HCT116 (cell line): ENCODE results near the gene LEKR1. TPM values are rescaled to one million over a fixed set of nuclear protein-coding genes. Genes with fewer than 3 reads are reported as not detected.

Source experiments
- ATAC-seq: fragments of 200-7000 bp; cut with Tn5 transposase; 2 replicates; pipeline ENCODE4 v1.9.1; 2020; ENCODE audit warnings: mild to moderate bottlenecking, moderate library complexity
- BruUV-seq: library from RNA; stranded (reverse); fragments of 400-500 nt; replicated peaks from 2 replicates; lab custom pipeline; 2021; lab: Mats Ljungman, UMichigan
- CTCF ChIA-PET: fragments of 300-600 bp; sonication (Branson Sonifier 250); formaldehyde crosslinking; loops from one replicate; lab custom pipeline; 2021; ENCODE audit warnings: antibody characterized with exemption; lab: Charles Lee
- POLR2A ChIA-PET: fragments of 300-600, 350-600 bp; sonication (Branson Sonifier 250); formaldehyde crosslinking; loops from one replicate; lab custom pipeline; 2021; ENCODE audit warnings: antibody characterized with exemption; lab: Charles Lee
- RAD21 ChIA-PET, 2 experiments: fragments of 300-600 bp; sonication (Branson Sonifier 250); formaldehyde crosslinking; loops; one replicate each; lab custom pipeline; 2023; ENCODE audit warnings: low total read pairs in 2 of 2; ENCODE audit not compliant: uncharacterized antibody in 2 of 2, unreplicated experiment in 2 of 2, low non-redundant PET in 1 of 2; lab: Charles Lee
- DNase-seq: peaks from one replicate; pipeline ENCODE4 v3.0.0-alpha.2; 2010; ENCODE audit warnings: low read depth, low spot score
- H2AFZ ChIP-seq: fragments of 200-600 bp; shearing (Covaris generic), sonication (generic); 2 replicates; pipeline ENCODE4 v1.6.1; 2017; ENCODE audit warnings: low read depth, mixed run types, mixed read lengths, antibody characterized with exemption, low read length; ENCODE audit not compliant: poor library complexity, severe bottlenecking
- H3K27ac ChIP-seq: 2 replicates; pipeline ENCODE4 v1.5.1; 2012; ENCODE audit warnings: low read depth, low read length
- H3K27me3 ChIP-seq: fragments of 200-600 bp; sonication (generic); 2 replicates; pipeline ENCODE4 v1.6.1; 2016; ENCODE audit warnings: mixed run types, low read length, mixed read lengths; ENCODE audit not compliant: insufficient read depth
- H3K36me3 ChIP-seq, 2 experiments: fragments of 200-500 bp in 1 of 2; fragments of 200-600 bp in 1 of 2; sonication (Bioruptor generic) in 1 of 2; sonication (generic) in 1 of 2; 2 replicates each; pipeline versions ENCODE4 v1.5.1 to v1.6.1; 2014 to 2016; ENCODE audit warnings: low read length in 2 of 2, inconsistent platforms in 1 of 2, mixed read lengths in 1 of 2, mixed run types in 1 of 2; ENCODE audit not compliant: insufficient read depth in 2 of 2, control insufficient read depth in 1 of 2
- H3K4me1 ChIP-seq, 2 experiments: fragments of 200-600 bp in 1 of 2; sonication (generic) in 1 of 2; 2 replicates each; pipeline versions ENCODE4 v1.5.1 to v1.6.1; 2012 to 2017; ENCODE audit warnings: low read length in 2 of 2, inconsistent platforms in 1 of 2, mild to moderate bottlenecking in 1 of 2, mixed read lengths in 1 of 2, mixed run types in 1 of 2, moderate library complexity in 1 of 2; ENCODE audit not compliant: insufficient read depth in 2 of 2, control insufficient read depth in 1 of 2
- H3K4me2 ChIP-seq: fragments of 200-600 bp; sonication (generic); 2 replicates; pipeline ENCODE4 v1.6.1; 2017; ENCODE audit warnings: mixed run types, low read length, mixed read lengths
- H3K4me3 ChIP-seq, 2 experiments: fragments of 200-600 bp in 1 of 2; sonication (generic) in 1 of 2; replicated peaks in 1 of 2; 2 replicates each; pipeline ENCODE4 v1.5.1; 2011 to 2016; ENCODE audit warnings: low read length in 2 of 2, control low read depth in 1 of 2, low read depth in 1 of 2, mild to moderate bottlenecking in 1 of 2, mixed read lengths in 1 of 2, mixed run types in 1 of 2
- H3K79me2 ChIP-seq: fragments of 200-600 bp; sonication (generic); 2 replicates; pipeline ENCODE4 v1.6.1; 2017; ENCODE audit warnings: mild to moderate bottlenecking, mixed run types, low read length, moderate library complexity, mixed read lengths; ENCODE audit not compliant: insufficient read depth
- H3K9ac ChIP-seq: fragments of 200-600 bp; sonication (generic); 2 replicates; pipeline ENCODE4 v1.6.1; 2016; ENCODE audit warnings: low read length, mixed read lengths
- H3K9me2 ChIP-seq: fragments of 200-600 bp; sonication (generic), shearing (Covaris generic); 2 replicates; pipeline ENCODE4 v1.6.1; 2017; ENCODE audit warnings: mixed run types, mild to moderate bottlenecking, moderate library complexity; ENCODE audit not compliant: insufficient read depth
- H3K9me3 ChIP-seq, 2 experiments: fragments of 200-500 bp in 1 of 2; fragments of 200-600 bp in 1 of 2; sonication (Bioruptor generic) in 1 of 2; sonication (generic) in 1 of 2; 2 replicates each; pipeline ENCODE4 v1.6.1; 2014 to 2017; ENCODE audit warnings: low read length in 2 of 2, mixed read lengths in 2 of 2, inconsistent platforms in 1 of 2, low read depth in 1 of 2, mild to moderate bottlenecking in 1 of 2, mixed run types in 1 of 2, moderate library complexity in 1 of 2; ENCODE audit not compliant: control insufficient read depth in 1 of 2, insufficient read depth in 1 of 2
- H4K20me1 ChIP-seq: fragments of 200-600 bp; sonication (generic), shearing (Covaris generic); 2 replicates; pipeline ENCODE4 v1.6.1; 2017; ENCODE audit warnings: mixed run types, mild to moderate bottlenecking, moderate library complexity; ENCODE audit not compliant: insufficient read depth
- CBX3 ChIP-seq: IDR thresholded peaks from 2 replicates; pipeline ENCODE4 v1.6.1; 2012; ENCODE audit warnings: low read depth
- EGR1 ChIP-seq: IDR thresholded peaks from 2 replicates; pipeline ENCODE4 v1.6.1; 2012; ENCODE audit warnings: low read depth
- EZH2 ChIP-seq: fragments of 200-600 bp; sonication (generic); IDR thresholded peaks from 2 replicates; pipeline ENCODE4 v1.6.1; 2017; ENCODE audit warnings: antibody characterized with exemption, mixed run types
- FOSL1 ChIP-seq: IDR thresholded peaks from 2 replicates; pipeline ENCODE4 v1.6.1; 2012; ENCODE audit warnings: low read depth
- JUND ChIP-seq: IDR thresholded peaks from 2 replicates; pipeline ENCODE4 v1.6.1; 2012
- POLR2A ChIP-seq: IDR thresholded peaks from 2 replicates; pipeline ENCODE4 v1.7.0; 2011; ENCODE audit warnings: borderline replicate concordance; ENCODE audit not compliant: insufficient read depth, insufficient read length; ENCODE audit errors: extremely low read depth
- POLR2AphosphoS5 ChIP-seq: IDR thresholded peaks from 2 replicates; pipeline ENCODE4 v1.6.1; 2011; ENCODE audit warnings: mild to moderate bottlenecking, low read depth, low read length, moderate library complexity
- RAD21 ChIP-seq: IDR thresholded peaks from 2 replicates; pipeline ENCODE4 v1.6.1; 2012; ENCODE audit warnings: low read depth, mild to moderate bottlenecking
- SIN3A ChIP-seq: IDR thresholded peaks from 2 replicates; pipeline ENCODE4 v1.6.1; 2012; ENCODE audit warnings: low read depth
- SRF ChIP-seq: IDR thresholded peaks from 2 replicates; pipeline ENCODE4 v1.6.1; 2012; ENCODE audit warnings: low read depth
- TCF7L2 ChIP-seq: IDR thresholded peaks from 2 replicates; pipeline ENCODE4 v1.7.0; 2011; ENCODE audit warnings: borderline replicate concordance, inconsistent platforms; ENCODE audit not compliant: insufficient read depth, insufficient read length; ENCODE audit errors: extremely low read depth
- YY1 ChIP-seq: IDR thresholded peaks from 2 replicates; pipeline ENCODE4 v1.6.1; 2011; ENCODE audit warnings: low read length, low read depth, moderate library complexity, mild to moderate bottlenecking; ENCODE audit not compliant: insufficient replicate concordance; ENCODE audit errors: extremely low read depth
- ZNF274 ChIP-seq: fragments of 200-500 bp; sonication (Bioruptor generic); IDR thresholded peaks from 2 replicates; pipeline ENCODE4 v1.6.1; 2014; ENCODE audit warnings: mild to moderate bottlenecking, low read depth, low read length, inconsistent platforms
- intact Hi-C: fragments of 100-400 bp; cut with micrococcal nuclease; formaldehyde crosslinking; loops from 2 replicates; pipeline ENCODE4 v1.10.0; 2022
- total RNA-seq: library from RNA; stranded (reverse); gene quantifications from one replicate; pipeline ENCODE4 v1.2.1, GENCODE V29; 2021; ENCODE audit not compliant: unreplicated experiment
- TF ChIP-seq, protein P1 (sequence below): IDR thresholded peaks from 2 replicates; pipeline ENCODE4 v1.6.1; 2011; ENCODE audit warnings: mild to moderate bottlenecking, low read length, moderate library complexity; ENCODE audit not compliant: insufficient replicate concordance; ENCODE audit errors: extremely low read depth

LEKR1 gene
- total RNA-seq, 1 experiment from 2014 or later = 2.1 TPM

DNA sequence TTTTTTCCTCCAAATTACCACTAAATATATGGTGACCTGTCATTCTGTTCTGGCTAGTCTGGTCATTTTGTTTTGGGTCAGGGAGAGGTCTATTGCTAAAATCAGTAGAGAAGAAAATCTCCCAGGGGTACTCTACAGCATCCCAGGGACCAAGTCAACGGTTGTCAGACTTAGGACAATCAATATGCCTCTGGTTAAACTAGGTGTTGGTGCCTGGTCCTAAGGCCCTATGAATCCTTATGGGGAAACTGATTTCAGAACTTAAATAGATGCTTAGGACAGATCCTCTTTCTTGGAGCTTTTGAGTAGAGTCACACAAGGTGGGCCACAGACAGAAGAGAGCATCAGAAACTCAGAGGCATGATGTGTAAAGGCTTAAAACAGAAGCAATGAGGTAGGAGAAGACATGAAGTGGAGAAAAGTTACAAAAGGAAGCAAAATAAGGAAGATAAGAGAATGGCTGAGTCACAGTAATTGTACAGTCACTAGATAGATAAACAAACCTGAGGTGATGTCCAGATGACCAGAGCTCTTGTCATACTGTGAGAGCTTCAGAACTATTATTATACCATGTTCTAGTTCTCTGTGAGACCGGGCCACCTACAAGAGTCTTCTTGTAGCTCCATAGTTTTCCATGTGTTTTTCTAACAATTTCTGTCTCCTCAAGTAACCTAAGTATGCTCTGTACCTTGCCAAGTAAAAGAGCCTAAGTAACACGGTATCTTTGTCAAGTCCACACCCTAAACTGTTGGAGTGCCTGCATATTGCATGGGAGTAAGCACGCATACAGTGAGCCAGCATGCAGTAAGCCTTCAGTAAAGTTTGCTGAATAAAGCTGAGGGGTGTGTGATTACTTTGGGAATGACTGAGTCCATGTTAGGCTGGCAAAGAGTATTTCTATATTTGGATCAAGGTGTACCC, 44.6 kb upstream of the LEKR1 start:
- Histone ChIP-seq H3K4me2 (peak overlapping the region; percentile 39), H3K9me3 (no peaks in the 10 kb centered on the region), H3K4me3 (no peak overlapping the region), H3K4me1 (peaks cover 0 to 42% of the 10 kb centered on the region in 2 experiments; a peak in 2 of 4 replicates), H3K9ac (no peak overlapping the region), H3K79me2 (no peaks in the 10 kb centered on the region), H3K27me3 (no peaks in the 10 kb centered on the region), H3K36me3 (no peaks in the 10 kb centered on the region), H3K9me2 (no peaks in the 10 kb centered on the region), H2AFZ (no peak overlapping the region), H3K27ac (no peak overlapping the region), H4K20me1 (no peaks in the 10 kb centered on the region)
- CTCF ChIA-PET = no interaction called here
- intact Hi-C loops = no loop called here
- RAD21 ChIA-PET = no interaction called here
- TF ChIP-seq ZNF274 = no peak
- TF ChIP-seq YY1 = no peak
- TF ChIP-seq JUND = 0 out of 2 replicates have a peak, but pooled peaks have one; percentile 25
- TF ChIP-seq FOSL1 = peak; percentile 39; the same call in 1 of the 2 replicates
- no peak for TF ChIP-seq RAD21
- DNase-seq = no peak
- BruUV-seq = no TSS peak
- POLR2A ChIA-PET = no interaction called here
- peak; percentile 52 for ATAC-seq

DNA sequence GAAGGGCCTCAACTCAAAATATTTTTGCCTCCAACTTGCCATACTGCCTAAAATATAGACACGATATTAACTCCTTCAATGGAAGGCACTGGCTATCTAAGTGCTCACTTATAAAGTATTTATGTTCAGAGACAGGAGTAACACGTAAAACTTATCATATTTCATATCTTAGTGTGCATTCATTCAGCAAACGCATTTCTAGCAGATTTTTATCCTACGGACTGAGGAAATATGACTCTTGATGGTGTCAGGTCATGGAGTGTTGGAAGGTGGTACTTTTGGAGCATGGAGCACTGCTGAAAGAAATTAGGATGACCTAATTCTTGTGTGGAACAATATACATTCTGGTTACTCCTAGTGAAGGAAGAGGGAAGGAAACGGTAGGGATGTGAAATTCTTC, 43.8 kb upstream of the LEKR1 start:
- CTCF ChIA-PET = no interaction called here
- ATAC-seq = no peak
- no peak for TF ChIP-seq ZNF274
- no peak for TF ChIP-seq SIN3A
- no peak for TF ChIP-seq RAD21
- TF ChIP-seq JUND = no peak
- TF ChIP-seq EGR1 = no peak
- TF ChIP-seq, protein P1, sequence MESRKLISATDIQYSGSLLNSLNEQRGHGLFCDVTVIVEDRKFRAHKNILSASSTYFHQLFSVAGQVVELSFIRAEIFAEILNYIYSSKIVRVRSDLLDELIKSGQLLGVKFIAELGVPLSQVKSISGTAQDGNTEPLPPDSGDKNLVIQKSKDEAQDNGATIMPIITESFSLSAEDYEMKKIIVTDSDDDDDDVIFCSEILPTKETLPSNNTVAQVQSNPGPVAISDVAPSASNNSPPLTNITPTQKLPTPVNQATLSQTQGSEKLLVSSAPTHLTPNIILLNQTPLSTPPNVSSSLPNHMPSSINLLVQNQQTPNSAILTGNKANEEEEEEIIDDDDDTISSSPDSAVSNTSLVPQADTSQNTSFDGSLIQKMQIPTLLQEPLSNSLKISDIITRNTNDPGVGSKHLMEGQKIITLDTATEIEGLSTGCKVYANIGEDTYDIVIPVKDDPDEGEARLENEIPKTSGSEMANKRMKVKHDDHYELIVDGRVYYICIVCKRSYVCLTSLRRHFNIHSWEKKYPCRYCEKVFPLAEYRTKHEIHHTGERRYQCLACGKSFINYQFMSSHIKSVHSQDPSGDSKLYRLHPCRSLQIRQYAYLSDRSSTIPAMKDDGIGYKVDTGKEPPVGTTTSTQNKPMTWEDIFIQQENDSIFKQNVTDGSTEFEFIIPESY = no peak
- no peak for TF ChIP-seq CBX3
- no peak for TF ChIP-seq POLR2A
- no peak for TF ChIP-seq FOSL1
- TF ChIP-seq POLR2AphosphoS5 = no peak
- TF ChIP-seq YY1 = no peak
- no peak for TF ChIP-seq EZH2
- TF ChIP-seq SRF = no peak
- no peak for TF ChIP-seq TCF7L2

More for the DNA sequence above, 43.8 kb upstream of the LEKR1 start:
- ChIA-PET POLR2A (no interaction called here), RAD21 (no interaction called here)
- no TSS peak for BruUV-seq
- Histone ChIP-seq H4K20me1 (no peaks in the 10 kb centered on the region), H3K9me3 (no peaks in the 10 kb centered on the region), H3K9ac (no peak overlapping the region), H3K36me3 (no peaks in the 10 kb centered on the region), H3K27ac (no peak overlapping the region), H3K9me2 (no peaks in the 10 kb centered on the region), H3K27me3 (no peaks in the 10 kb centered on the region), H3K4me2 (peak overlapping the region; percentile 39; the same call in 1 of the 2 replicates), H3K4me1 (peaks cover 0 to 42% of the 10 kb centered on the region in 2 experiments; a peak in 2 of 4 replicates), H3K79me2 (no peaks in the 10 kb centered on the region), H2AFZ (no peak overlapping the region), H3K4me3 (no peak overlapping the region)
- DNase-seq = no peak
- intact Hi-C loops = no loop called here
